HepG2 (cell line): ENCODE measurements around the gene HTRA2. TPM values are rescaled to one million over a fixed set of nuclear protein-coding genes. Genes with fewer than 3 reads are reported as not detected.

Source experiments
- CAMTA2 ChIP-seq: sonication (generic); formaldehyde crosslinking; IDR thresholded peaks from 2 replicates; pipeline ENCODE4 v1.4.0; 2020; ENCODE audit warnings: mild to moderate bottlenecking, missing genetic modification reagents, borderline replicate concordance
- GATAD2A ChIP-seq: IDR thresholded peaks from 2 replicates; pipeline ENCODE4 v1.6.1; 2016
- HOXA7 ChIP-seq: sonication (generic); formaldehyde crosslinking; IDR thresholded peaks from 2 replicates; pipeline ENCODE4 v1.8.1; 2022; ENCODE audit warnings: mild to moderate bottlenecking, missing genetic modification reagents, moderate library complexity
- MIXL1 ChIP-seq: IDR thresholded peaks from 2 replicates; pipeline ENCODE4 v1.6.1; 2016
- NR2F2 ChIP-seq: IDR thresholded peaks from 2 replicates; pipeline ENCODE4 v1.6.1; 2012; ENCODE audit warnings: low read depth, inconsistent platforms, borderline replicate concordance
- SIX1 ChIP-seq: sonication (generic); formaldehyde crosslinking; IDR thresholded peaks from 2 replicates; pipeline ENCODE4 v1.4.0; 2020; ENCODE audit warnings: missing genetic modification reagents, borderline replicate concordance
- U2AF1 ChIP-seq: fragments of 200-400 bp; formaldehyde crosslinking; optimal IDR thresholded peaks from 2 replicates; pipeline ENCODE3; 2017; ENCODE audit warnings: mild to moderate bottlenecking, low read depth, low read length
- ZBTB40 ChIP-seq, 2 experiments: fragments of 450-650 bp in 1 of 2; sonication (generic) in 1 of 2; formaldehyde crosslinking in 1 of 2; IDR thresholded peaks; 2 replicates each; pipeline versions ENCODE4 v1.6.1 to v1.8.0; 2016 to 2022; ENCODE audit warnings: antibody characterized with exemption in 1 of 2, mild to moderate bottlenecking in 1 of 2, missing genetic modification reagents in 1 of 2
- ZC3H13 ChIP-seq: sonication (generic); formaldehyde crosslinking; IDR thresholded peaks from 2 replicates; pipeline ENCODE4 v1.8.1; 2023; ENCODE audit warnings: mild to moderate bottlenecking, missing genetic modification reagents, moderate library complexity
- ZC3H4 ChIP-seq: sonication (generic); formaldehyde crosslinking; IDR thresholded peaks from 2 replicates; pipeline ENCODE4 v1.4.0; 2020; ENCODE audit warnings: missing genetic modification reagents, borderline replicate concordance
- ZFP62 ChIP-seq: sonication (generic); formaldehyde crosslinking; IDR thresholded peaks from 2 replicates; pipeline ENCODE4 v1.4.0; 2020; ENCODE audit warnings: missing genetic modification reagents
- ZNF30 ChIP-seq: sonication (generic); formaldehyde crosslinking; IDR thresholded peaks from 2 replicates; pipeline ENCODE4 v1.5.0; 2020; ENCODE audit warnings: mild to moderate bottlenecking, missing genetic modification reagents
- ZNF350 ChIP-seq: sonication (generic); formaldehyde crosslinking; IDR thresholded peaks from 2 replicates; pipeline ENCODE4 v1.4.0; 2020; ENCODE audit warnings: mild to moderate bottlenecking, low read depth, missing genetic modification reagents, borderline replicate concordance
- ZNF512B ChIP-seq: sonication (generic); formaldehyde crosslinking; IDR thresholded peaks from 2 replicates; pipeline ENCODE4 v1.5.1; 2020; ENCODE audit warnings: missing genetic modification reagents, mild to moderate bottlenecking, borderline replicate concordance
- ZNF546 ChIP-seq: sonication (generic); formaldehyde crosslinking; conservative IDR thresholded peaks from 2 replicates; pipeline ENCODE4 v1.8.1; 2023; ENCODE audit warnings: mild to moderate bottlenecking, missing genetic modification reagents
- ZNF629 ChIP-seq: sonication (generic); formaldehyde crosslinking; conservative IDR thresholded peaks from 2 replicates; pipeline ENCODE4 v1.5.0; 2020; ENCODE audit warnings: missing genetic modification reagents
- ZNF775 ChIP-seq: sonication (generic); formaldehyde crosslinking; IDR thresholded peaks from 2 replicates; pipeline ENCODE4 v1.4.0; 2020; ENCODE audit warnings: missing genetic modification reagents, mild to moderate bottlenecking, moderate library complexity, borderline replicate concordance
- ZNF788 ChIP-seq: sonication (generic); formaldehyde crosslinking; IDR thresholded peaks from 2 replicates; pipeline ENCODE4 v1.5.0; 2020; ENCODE audit warnings: mild to moderate bottlenecking, missing genetic modification reagents, borderline replicate concordance
- polyA plus RNA-seq, 8 experiments: library from polyadenylated mRNA; depleted of rRNA in 3 of 8; stranded (reverse) in 7 of 8; unstranded in 1 of 8; fragments of >200 nt; fragmentation: Illumina TruSeq in 4 of 8; extraction: Trizol in 4 of 8; gene quantifications; 2 replicates each; pipeline versions ENCODE4 v1.2.1 to v1.2.3, GENCODE V29; 2011 to 2016; ENCODE audit warnings: low read depth in 4 of 8, missing spikeins in 1 of 8, mixed read lengths in 1 of 8; ENCODE audit not compliant: insufficient read depth in 1 of 8
- total RNA-seq, 5 experiments: library from RNA; depleted of rRNA; stranded (reverse); fragments of >200 nt; fragmentation: Illumina TruSeq; extraction: Trizol; gene quantifications; 2 replicates each; pipeline ENCODE4 v1.2.3, GENCODE V29; 2016; ENCODE audit warnings: low read depth in 1 of 5

The HTRA2 gene
- total and polyA plus RNA-seq, 2 of the 13 experiments (the other 11 are each of a cell fraction or from before 2014, with no cell fraction given): 47.7 to 50.3 TPM

GRCh38 chr2:74507145-74507925, 22.4 kb upstream of the HTRA2 start, which contains the start of gene PCGF1 (continued):
- no peak for TF ChIP-seq NR2F2
- TF ChIP-seq SIX1 (CRISPR knock-in tag): 0 out of 2 replicates have a peak, but pooled peaks have one; percentile 42
- TF ChIP-seq ZNF788 (CRISPR knock-in tag): peak; percentile 95
- TF ChIP-seq ZC3H13: peak; percentile 100
- TF ChIP-seq ZBTB40 (IDR thresholded peaks at IDR 0.05): no peak
- TF ChIP-seq ZBTB40 (CRISPR knock-in tag; IDR thresholded peaks at IDR 0.05): no peak
- TF ChIP-seq ZNF629 (CRISPR knock-in tag): no peak; the same call in 1 of the 2 replicates
- TF ChIP-seq CAMTA2 (CRISPR knock-in tag): no peak; the same call in 1 of the 2 replicates
- no peak for TF ChIP-seq ZNF30 (CRISPR knock-in tag)
- TF ChIP-seq ZFP62: no peak
- TF ChIP-seq HOXA7: no peak
- peak; percentile 83 for TF ChIP-seq ZNF546 (CRISPR knock-in tag)
- TF ChIP-seq GATAD2A (CRISPR knock-in tag): no peak; the same call in 1 of the 2 replicates
- TF ChIP-seq MIXL1 (CRISPR knock-in tag): peak; percentile 81
- peak; percentile 1; the same call in 1 of the 2 replicates for TF ChIP-seq ZNF775 (CRISPR knock-in tag)
- peak; percentile 60; the same call in 1 of the 2 replicates for TF ChIP-seq ZNF512B (CRISPR knock-in tag)
- no peak for TF ChIP-seq U2AF1
- TF ChIP-seq ZNF350 (CRISPR knock-in tag): peak; percentile 87
- TF ChIP-seq ZC3H4 (CRISPR knock-in tag): peak; percentile 86; the same call in 1 of the 2 replicates
